Fibroblast of lung (primary cell): ENCODE data around the gene CATSPER1. TPM values are rescaled to one million over a fixed set of nuclear protein-coding genes. Genes with fewer than 3 reads are reported as not detected.

Source experiments
- DNase-seq, 2 donors: peaks; one replicate each; pipeline versions ENCODE4 v3.0.0 to v3.0.0-alpha.2; 2010; ENCODE audit warnings: low read depth in 2 of 2
- H2AFZ ChIP-seq: 2 replicates; pipeline ENCODE4 v1.5.1; 2012; ENCODE audit warnings: low read length, control low read depth, inconsistent platforms
- H3K27ac ChIP-seq: 2 replicates; pipeline ENCODE4 v1.5.1; 2011; ENCODE audit warnings: low read length, control low read depth; ENCODE audit not compliant: insufficient read depth
- H3K27me3 ChIP-seq: 2 replicates; pipeline ENCODE4 v1.5.1; 2011; ENCODE audit warnings: mild to moderate bottlenecking, low read length; ENCODE audit not compliant: control insufficient read depth, insufficient read depth
- H3K36me3 ChIP-seq: 2 replicates; pipeline ENCODE4 v1.5.1; 2011; ENCODE audit warnings: low read length; ENCODE audit not compliant: control insufficient read depth, insufficient read depth
- H3K4me1 ChIP-seq: 2 replicates; pipeline ENCODE4 v1.5.1; 2011; ENCODE audit warnings: low read length; ENCODE audit not compliant: control insufficient read depth, insufficient read depth; ENCODE audit errors: extremely low read depth
- H3K4me2 ChIP-seq: 2 replicates; pipeline ENCODE4 v1.5.1; 2011; ENCODE audit warnings: low read length, control low read depth; ENCODE audit not compliant: insufficient read depth; ENCODE audit errors: extremely low read depth
- H3K4me3 ChIP-seq, 4 experiments: fragments of 200-600 bp in 1 of 4; sonication (generic) in 1 of 4; replicated peaks in 1 of 4; 2 replicates each; pipeline ENCODE4 v1.5.1; 2011 to 2016; ENCODE audit warnings: low read length in 4 of 4, low read depth in 3 of 4, mild to moderate bottlenecking in 3 of 4, control low read depth in 2 of 4, inconsistent platforms in 1 of 4, mixed read lengths in 1 of 4; ENCODE audit not compliant: insufficient read depth in 1 of 4; ENCODE audit errors: control extremely low read depth in 1 of 4
- H3K79me2 ChIP-seq: 2 replicates; pipeline ENCODE4 v1.5.1; 2012; ENCODE audit warnings: mild to moderate bottlenecking, low read length, inconsistent platforms; ENCODE audit not compliant: control insufficient read depth, insufficient read depth
- H3K9ac ChIP-seq: 2 replicates; pipeline ENCODE4 v1.5.1; 2011; ENCODE audit warnings: mild to moderate bottlenecking, low read length, control low read depth; ENCODE audit not compliant: insufficient read depth
- H3K9me3 ChIP-seq: 2 replicates; pipeline ENCODE4 v1.5.1; 2012; ENCODE audit warnings: low read depth, low read length; ENCODE audit not compliant: control insufficient read depth, insufficient read depth
- H4K20me1 ChIP-seq: 2 replicates; pipeline ENCODE4 v1.5.1; 2011; ENCODE audit warnings: low read length; ENCODE audit not compliant: control insufficient read depth, insufficient read depth; ENCODE audit errors: extremely low read depth
- EZH2 ChIP-seq: IDR thresholded peaks from 2 replicates; pipeline ENCODE4 v1.5.1; 2012; ENCODE audit warnings: low read length, control low read depth, mild to moderate bottlenecking; ENCODE audit errors: missing control alignments
- polyA plus RNA-seq, 2 donors: library from polyadenylated mRNA; depleted of rRNA in 1 of 2; stranded (reverse) in 1 of 2; unstranded in 1 of 2; fragments of >200 nt; gene quantifications; 2 replicates each; pipeline ENCODE4 v1.2.1, GENCODE V29; 2011 to 2012; ENCODE audit warnings: missing spikeins in 1 of 2
- total RNA-seq: library from RNA; depleted of rRNA; stranded (reverse); fragments of >200 nt; gene quantifications from 2 replicates; pipeline ENCODE4 v1.2.1, GENCODE V29; 2014
- TF ChIP-seq, protein P1 (sequence below), 2 donors: IDR thresholded peaks in 1 of 2; conservative IDR thresholded peaks in 1 of 2; 1 replicate in 1 of 2; 2 replicates in 1 of 2; pipeline ENCODE4 v1.5.1; 2011 to 2012; ENCODE audit warnings: low read length in 2 of 2, control low read depth in 1 of 2, inconsistent platforms in 1 of 2, low read depth in 1 of 2, mild to moderate bottlenecking in 1 of 2

The CATSPER1 gene
- total and polyA plus RNA-seq, 2 donors (not counting 1 experiment from before 2014, with no cell fraction given) = not detected

- no peak overlapping the region for H2AFZ ChIP-seq
- no peak for TF ChIP-seq EZH2
- TF ChIP-seq, protein P1, sequence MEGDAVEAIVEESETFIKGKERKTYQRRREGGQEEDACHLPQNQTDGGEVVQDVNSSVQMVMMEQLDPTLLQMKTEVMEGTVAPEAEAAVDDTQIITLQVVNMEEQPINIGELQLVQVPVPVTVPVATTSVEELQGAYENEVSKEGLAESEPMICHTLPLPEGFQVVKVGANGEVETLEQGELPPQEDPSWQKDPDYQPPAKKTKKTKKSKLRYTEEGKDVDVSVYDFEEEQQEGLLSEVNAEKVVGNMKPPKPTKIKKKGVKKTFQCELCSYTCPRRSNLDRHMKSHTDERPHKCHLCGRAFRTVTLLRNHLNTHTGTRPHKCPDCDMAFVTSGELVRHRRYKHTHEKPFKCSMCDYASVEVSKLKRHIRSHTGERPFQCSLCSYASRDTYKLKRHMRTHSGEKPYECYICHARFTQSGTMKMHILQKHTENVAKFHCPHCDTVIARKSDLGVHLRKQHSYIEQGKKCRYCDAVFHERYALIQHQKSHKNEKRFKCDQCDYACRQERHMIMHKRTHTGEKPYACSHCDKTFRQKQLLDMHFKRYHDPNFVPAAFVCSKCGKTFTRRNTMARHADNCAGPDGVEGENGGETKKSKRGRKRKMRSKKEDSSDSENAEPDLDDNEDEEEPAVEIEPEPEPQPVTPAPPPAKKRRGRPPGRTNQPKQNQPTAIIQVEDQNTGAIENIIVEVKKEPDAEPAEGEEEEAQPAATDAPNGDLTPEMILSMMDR (conservative IDR thresholded peaks at IDR 0.05 in 1 of 2, IDR thresholded peaks at IDR 0.05 in 1 of 2; ENCODE audit: low read depth in 1 of 2, low read length in 2 of 2) = no peak
These were observed 42.7 kb downstream of the CATSPER1 start for GRCh38 chr11:65983589-65983987.

GRCh38 chr11:65982824-65983588 lies 43.3 kb downstream of the CATSPER1 start:
- Histone ChIP-seq H3K4me1 (no peaks in the 10 kb centered on the region), H3K36me3 (peaks cover 3% of the 10 kb centered on the region), H3K4me2 (no peak overlapping the region), H2AFZ (no peak overlapping the region), H4K20me1 (no peaks in the 10 kb centered on the region), H3K4me3 (no peak overlapping the region), H3K27ac (no peak overlapping the region), H3K79me2 (no peaks in the 10 kb centered on the region), H3K27me3 (no peaks in the 10 kb centered on the region), H3K9ac (no peak overlapping the region), H3K9me3 (no peaks in the 10 kb centered on the region)
- TF ChIP-seq, protein P1 (conservative IDR thresholded peaks at IDR 0.05 in 1 of 2, IDR thresholded peaks at IDR 0.05 in 1 of 2; ENCODE audit: low read depth in 1 of 2, low read length in 2 of 2) = no peak
- TF ChIP-seq EZH2 = no peak
- DNase-seq = no peak

More at GRCh38 chr11:65983589-65983987, 42.7 kb downstream of the CATSPER1 start:
- Histone ChIP-seq H3K9me3 (no peaks in the 10 kb centered on the region), H3K9ac (no peak overlapping the region), H3K4me1 (no peaks in the 10 kb centered on the region), H3K27ac (no peak overlapping the region), H3K4me2 (no peak overlapping the region), H4K20me1 (no peaks in the 10 kb centered on the region), H3K27me3 (no peaks in the 10 kb centered on the region), H3K4me3 (no peak overlapping the region), H3K36me3 (peaks cover 1% of the 10 kb centered on the region), H3K79me2 (no peaks in the 10 kb centered on the region)
- no peak for DNase-seq

DNA sequence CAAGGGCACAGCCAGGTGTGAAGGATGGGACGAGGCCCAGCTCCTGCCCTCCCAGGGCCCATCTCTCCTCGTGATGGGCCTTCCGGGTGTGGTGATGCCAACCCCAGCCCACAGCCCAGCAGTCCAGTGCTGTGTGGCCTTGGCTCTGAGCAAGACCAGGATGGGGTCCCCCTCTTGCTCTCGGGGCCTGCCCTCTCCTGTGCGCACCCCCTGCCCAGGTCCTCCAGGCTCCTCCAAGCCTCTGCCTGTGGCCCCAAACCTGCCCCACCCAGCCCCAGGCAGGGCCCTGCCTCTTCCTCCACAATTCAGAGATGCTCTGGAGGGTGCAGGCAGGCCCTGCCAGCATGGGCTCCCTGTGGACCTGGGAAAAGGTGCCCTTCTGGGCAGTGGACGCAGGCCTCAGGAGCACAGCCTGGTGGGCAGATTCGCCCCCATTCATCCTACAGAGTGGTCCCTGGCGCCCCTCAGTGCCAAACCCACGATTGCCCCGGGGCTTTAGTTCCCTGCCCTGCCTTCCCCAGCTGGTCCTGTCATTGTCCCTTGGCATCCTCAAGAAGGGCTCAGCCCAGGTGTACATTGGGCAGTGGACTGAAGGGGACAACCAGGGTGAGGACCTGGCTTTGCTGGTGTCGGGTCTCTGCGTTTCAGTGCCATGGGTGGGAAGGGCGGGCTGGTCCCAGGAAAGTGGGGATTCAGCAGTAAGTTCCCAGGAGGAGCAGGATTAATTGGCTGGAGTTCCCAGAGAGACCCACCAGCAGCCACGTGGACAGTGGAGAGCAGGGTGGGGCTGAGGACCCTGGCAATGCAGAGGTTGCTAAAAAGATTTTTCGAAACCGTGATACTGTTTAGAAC lies 44.1 kb downstream of the CATSPER1 start:
- no peak overlapping the region for H3K4me3 ChIP-seq
- no peak overlapping the region for H3K4me2 ChIP-seq
- no peaks in the 10 kb centered on the region for H3K9me3 ChIP-seq
- H3K4me1 ChIP-seq = no peaks in the 10 kb centered on the region
- H4K20me1 ChIP-seq = no peaks in the 10 kb centered on the region
- no peak overlapping the region for H3K27ac ChIP-seq
- no peaks in the 10 kb centered on the region for H3K27me3 ChIP-seq
- no peak for DNase-seq
- no peak overlapping the region for H2AFZ ChIP-seq
- H3K79me2 ChIP-seq = no peaks in the 10 kb centered on the region
- TF ChIP-seq, protein P1 (conservative IDR thresholded peaks at IDR 0.05 in 1 of 2, IDR thresholded peaks at IDR 0.05 in 1 of 2; ENCODE audit: low read depth in 1 of 2, low read length in 2 of 2) = no peak
- no peak for TF ChIP-seq EZH2
- H3K9ac ChIP-seq = no peak overlapping the region
- H3K36me3 ChIP-seq = peaks cover 10% of the 10 kb centered on the region
